HG03175 (cell line): ENCODE data around the gene PWP1.
A peak's percentile ranks its signal among the peaks of the same experiment; 100 is the strongest.

ENCODE experiments used
- ATAC-seq: cut with Tn5 transposase; IDR thresholded peaks from one replicate; pipeline ENCODE4 v1.9.1; 2021; ENCODE audit warnings: mild to moderate bottlenecking, moderate library complexity; ENCODE audit not compliant: unreplicated experiment

Gene PWP1

GRCh38 chr12:107732365-107732764 lies 46.8 kb downstream of the PWP1 start:
- ATAC-seq: no peak

GRCh38 chr12:107734139-107734538 lies 48.5 kb downstream of the PWP1 start:
- no peak for ATAC-seq

GRCh38 chr12:107735763-107736162 lies 50.2 kb downstream of the PWP1 start:
- no peak for ATAC-seq

GRCh38 chr12:107736914-107737313 lies 51.3 kb downstream of the PWP1 start:
- ATAC-seq: peak; percentile 97

- no peak for ATAC-seq
These were observed 62.9 kb downstream of the PWP1 start for GRCh38 chr12:107748472-107748871.

GRCh38 chr12:107749083-107749482 lies 63.5 kb downstream of the PWP1 start:
- ATAC-seq: no peak

GRCh38 chr12:107759410-107759809 lies 73.8 kb downstream of the PWP1 start:
- ATAC-seq: no peak

- ATAC-seq: peak; percentile 24
These were observed 74.7 kb downstream of the PWP1 start for GRCh38 chr12:107760207-107760808.

GRCh38 chr12:107760809-107761501 lies 75.4 kb downstream of the PWP1 start, which contains the start of gene PRDM4:
Gene PRDM4 (minus strand): TSS chr12:107761137. CDS start chr12:107760515, 622 bp downstream.
- peak; percentile 91 for ATAC-seq

- no peak for ATAC-seq
These were observed 75.9 kb downstream of the PWP1 start for GRCh38 chr12:107761502-107761904.
